GM12878 (cell line): Measurements from ENCODE around the gene CCDC137. TPM values are rescaled to one million over a fixed set of nuclear protein-coding genes. Genes with fewer than 3 reads are reported as not detected.
A peak's percentile ranks its signal among the peaks of the same experiment; 100 is the strongest.

Source experiments
- BACH1 ChIP-seq: fragments of 450-650 bp; IDR thresholded peaks from 2 replicates; pipeline ENCODE4 v1.6.1; 2017; ENCODE audit warnings: mild to moderate bottlenecking, borderline replicate concordance
- CBX3 ChIP-seq: fragments of 200-600 bp; sonication (generic); IDR thresholded peaks from 2 replicates; pipeline ENCODE4 v1.6.1; 2016; ENCODE audit warnings: low read depth, borderline replicate concordance
- EZH2 ChIP-seq: IDR thresholded peaks from 2 replicates; pipeline ENCODE4 v1.6.1; 2012; ENCODE audit warnings: low read depth, mild to moderate bottlenecking, control low read depth, inconsistent platforms, low read length, borderline replicate concordance; ENCODE audit not compliant: control insufficient read depth
- FOS ChIP-seq: IDR thresholded peaks from 3 replicates; pipeline ENCODE4 v1.6.1; 2011; ENCODE audit warnings: borderline replicate concordance; ENCODE audit not compliant: insufficient read length; ENCODE audit errors: extremely low read depth
- GABPA ChIP-seq: IDR thresholded peaks from 2 replicates; pipeline ENCODE4 v1.6.1; 2014; ENCODE audit warnings: antibody characterized with exemption, low read depth, mild to moderate bottlenecking, inconsistent platforms
- KLF5 ChIP-seq: fragments of 450-650 bp; IDR thresholded peaks from 2 replicates; pipeline ENCODE4 v1.6.1; 2014; ENCODE audit warnings: mild to moderate bottlenecking; ENCODE audit not compliant: partially characterized antibody
- LARP7 ChIP-seq: fragments of 450-650 bp; IDR thresholded peaks from 2 replicates; pipeline ENCODE4 v1.6.1; 2017; ENCODE audit warnings: mild to moderate bottlenecking
- NFYB ChIP-seq: IDR thresholded peaks from 2 replicates; pipeline ENCODE4 v1.6.1; 2011; ENCODE audit warnings: low read depth, mild to moderate bottlenecking, low read length, improper control_type of control experiment, moderate library complexity; ENCODE audit not compliant: insufficient read depth
- PAX5 ChIP-seq: IDR thresholded peaks from 2 replicates; pipeline ENCODE4 v1.6.1; 2011; ENCODE audit warnings: low read depth, low read length, borderline replicate concordance
- POLR2A ChIP-seq: IDR thresholded peaks from 2 replicates; pipeline ENCODE4 v1.6.1; 2011; ENCODE audit warnings: low read depth, mild to moderate bottlenecking, low read length
- SMAD1 ChIP-seq: fragments of 450-650 bp; IDR thresholded peaks from 2 replicates; pipeline ENCODE4 v1.6.1; 2018; ENCODE audit warnings: mild to moderate bottlenecking, low read depth; ENCODE audit not compliant: partially characterized antibody
- SMARCA5 ChIP-seq: fragments of 450-650 bp; IDR thresholded peaks from 2 replicates; pipeline ENCODE4 v1.6.1; 2017; ENCODE audit warnings: mild to moderate bottlenecking
- SRF ChIP-seq, 2 experiments: IDR thresholded peaks; 2 replicates each; pipeline ENCODE4 v1.6.1; 2011; ENCODE audit warnings: low read depth in 2 of 2, low read length in 2 of 2, mild to moderate bottlenecking in 1 of 2, moderate library complexity in 1 of 2
- polyA plus RNA-seq, 11 experiments: library from polyadenylated mRNA; depleted of rRNA in 4 of 11; unstranded in 6 of 11; stranded (reverse) in 5 of 11; fragments of >200 nt; fragmentation: Nextera tagmentation in 4 of 11; fragmentation: Illumina TruSeq in 1 of 11; extraction: Ambion mirVana in 4 of 11; extraction: Trizol in 1 of 11; gene quantifications; 1 replicate in 1 of 11; 2 replicates in 10 of 11; pipeline versions ENCODE4 v1.2.1 to v1.2.3, GENCODE V29; 2011 to 2016; ENCODE audit warnings: inconsistent platforms in 2 of 11, missing spikeins in 2 of 11, low read depth in 1 of 11
- total RNA-seq, 4 experiments: library from RNA; depleted of rRNA in 3 of 4; stranded (reverse); fragments of >200 nt in 3 of 4; fragmentation: Illumina TruSeq in 1 of 4; extraction: Trizol in 1 of 4; gene quantifications; 2 replicates each; pipeline versions ENCODE4 v1.2.1 to v1.2.3, GENCODE V29; 2013 to 2021
- TF ChIP-seq, protein P1 (sequence below): fragments of 450-650 bp; IDR thresholded peaks from 2 replicates; pipeline ENCODE4 v1.6.1; 2017; ENCODE audit warnings: low read depth, mild to moderate bottlenecking, moderate library complexity
- TF ChIP-seq, protein P2 (sequence below): fragments of 150-350 bp; IDR thresholded peaks from 2 replicates; pipeline ENCODE4 v1.6.1; 2014; ENCODE audit warnings: mild to moderate bottlenecking, low read depth, low read length
- TF ChIP-seq, protein P3 (sequence below): fragments of 450-650 bp; IDR thresholded peaks from 2 replicates; pipeline ENCODE4 v1.6.1; 2017; ENCODE audit warnings: mild to moderate bottlenecking, low read depth, inconsistent platforms; ENCODE audit not compliant: poor library complexity, severe bottlenecking
- TF ChIP-seq, protein P4 (sequence below): IDR thresholded peaks from 2 replicates; pipeline ENCODE4 v1.6.1; 2012; ENCODE audit warnings: low read length, inconsistent platforms
- TF ChIP-seq, protein P5 (sequence below): fragments of 150-350 bp; IDR thresholded peaks from 2 replicates; pipeline ENCODE4 v1.6.1; 2016; ENCODE audit warnings: low read depth, low read length

The CCDC137 gene
- total and polyA plus RNA-seq, 10 of the 15 experiments (the other 5 are each of a cell fraction or from before 2014, with no cell fraction given) = 2.2 to 45.4 (median 22.1) TPM

DNA sequence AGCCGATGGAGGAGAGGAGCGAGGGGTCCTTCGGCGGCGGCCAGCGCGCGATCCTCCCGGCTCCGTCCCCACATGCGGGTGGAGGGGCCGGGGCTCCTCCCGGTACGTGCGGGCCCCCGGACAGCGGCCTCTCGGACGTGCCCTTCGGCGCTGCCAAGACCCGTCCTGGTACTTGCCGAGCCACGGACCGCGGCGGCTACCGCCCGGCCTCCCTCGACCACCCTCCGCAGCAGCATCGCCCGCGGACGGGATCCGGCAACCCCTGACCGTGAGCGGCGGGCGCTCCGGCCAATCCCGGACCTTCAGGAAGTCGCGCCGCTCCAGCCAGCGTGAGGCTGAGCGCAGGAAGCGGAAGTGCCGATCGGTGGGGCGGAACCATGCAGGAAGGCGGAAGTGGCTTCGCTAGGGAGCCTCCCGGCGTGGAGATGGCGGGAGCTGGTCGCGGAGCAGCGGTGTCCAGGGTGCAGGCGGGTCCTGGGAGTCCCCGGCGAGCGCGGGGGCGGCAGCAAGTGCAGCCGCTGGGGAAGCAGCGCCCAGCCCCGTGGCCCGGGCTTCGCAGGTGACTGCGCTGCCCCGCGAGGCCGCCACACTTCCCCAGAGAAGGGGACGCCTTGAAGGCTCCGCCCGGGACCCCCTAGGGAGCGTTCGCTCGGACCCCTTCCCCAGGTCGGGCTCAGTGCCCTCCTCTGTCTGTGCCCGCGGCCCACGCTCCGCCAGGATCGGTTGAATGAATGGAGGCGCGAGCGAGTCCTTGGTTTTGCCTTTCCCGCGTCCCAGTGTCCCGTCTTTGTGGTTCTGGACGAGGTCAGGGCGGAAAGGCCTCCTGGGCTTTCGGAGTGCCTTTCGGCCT lies at the start of gene CCDC137, which contains the start of gene OXLD1 (continued):
- TF ChIP-seq, protein P1, sequence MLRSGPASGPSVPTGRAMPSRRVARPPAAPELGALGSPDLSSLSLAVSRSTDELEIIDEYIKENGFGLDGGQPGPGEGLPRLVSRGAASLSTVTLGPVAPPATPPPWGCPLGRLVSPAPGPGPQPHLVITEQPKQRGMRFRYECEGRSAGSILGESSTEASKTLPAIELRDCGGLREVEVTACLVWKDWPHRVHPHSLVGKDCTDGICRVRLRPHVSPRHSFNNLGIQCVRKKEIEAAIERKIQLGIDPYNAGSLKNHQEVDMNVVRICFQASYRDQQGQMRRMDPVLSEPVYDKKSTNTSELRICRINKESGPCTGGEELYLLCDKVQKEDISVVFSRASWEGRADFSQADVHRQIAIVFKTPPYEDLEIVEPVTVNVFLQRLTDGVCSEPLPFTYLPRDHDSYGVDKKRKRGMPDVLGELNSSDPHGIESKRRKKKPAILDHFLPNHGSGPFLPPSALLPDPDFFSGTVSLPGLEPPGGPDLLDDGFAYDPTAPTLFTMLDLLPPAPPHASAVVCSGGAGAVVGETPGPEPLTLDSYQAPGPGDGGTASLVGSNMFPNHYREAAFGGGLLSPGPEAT = 0 out of 2 replicates have a peak, but pooled peaks have one; percentile 21
- no peak for TF ChIP-seq CBX3
- TF ChIP-seq FOS = peak; percentile 57
- TF ChIP-seq SRF (IDR thresholded peaks at IDR 0.05; ENCODE audit: low read depth in 2 of 2, low read length in 2 of 2) = 0 out of 4 replicates have a peak, but pooled peaks of 1 of the 2 experiments have one; percentile 23
- TF ChIP-seq LARP7 = peak; percentile 54; the same call in 1 of the 2 replicates
- TF ChIP-seq SMARCA5 = no peak
- TF ChIP-seq, protein P2, sequence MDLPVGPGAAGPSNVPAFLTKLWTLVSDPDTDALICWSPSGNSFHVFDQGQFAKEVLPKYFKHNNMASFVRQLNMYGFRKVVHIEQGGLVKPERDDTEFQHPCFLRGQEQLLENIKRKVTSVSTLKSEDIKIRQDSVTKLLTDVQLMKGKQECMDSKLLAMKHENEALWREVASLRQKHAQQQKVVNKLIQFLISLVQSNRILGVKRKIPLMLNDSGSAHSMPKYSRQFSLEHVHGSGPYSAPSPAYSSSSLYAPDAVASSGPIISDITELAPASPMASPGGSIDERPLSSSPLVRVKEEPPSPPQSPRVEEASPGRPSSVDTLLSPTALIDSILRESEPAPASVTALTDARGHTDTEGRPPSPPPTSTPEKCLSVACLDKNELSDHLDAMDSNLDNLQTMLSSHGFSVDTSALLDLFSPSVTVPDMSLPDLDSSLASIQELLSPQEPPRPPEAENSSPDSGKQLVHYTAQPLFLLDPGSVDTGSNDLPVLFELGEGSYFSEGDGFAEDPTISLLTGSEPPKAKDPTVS = no peak
- TF ChIP-seq EZH2 = no peak
- TF ChIP-seq POLR2A = peak; percentile 99
- TF ChIP-seq NFYB = peak; percentile 93
- TF ChIP-seq, protein P3, sequence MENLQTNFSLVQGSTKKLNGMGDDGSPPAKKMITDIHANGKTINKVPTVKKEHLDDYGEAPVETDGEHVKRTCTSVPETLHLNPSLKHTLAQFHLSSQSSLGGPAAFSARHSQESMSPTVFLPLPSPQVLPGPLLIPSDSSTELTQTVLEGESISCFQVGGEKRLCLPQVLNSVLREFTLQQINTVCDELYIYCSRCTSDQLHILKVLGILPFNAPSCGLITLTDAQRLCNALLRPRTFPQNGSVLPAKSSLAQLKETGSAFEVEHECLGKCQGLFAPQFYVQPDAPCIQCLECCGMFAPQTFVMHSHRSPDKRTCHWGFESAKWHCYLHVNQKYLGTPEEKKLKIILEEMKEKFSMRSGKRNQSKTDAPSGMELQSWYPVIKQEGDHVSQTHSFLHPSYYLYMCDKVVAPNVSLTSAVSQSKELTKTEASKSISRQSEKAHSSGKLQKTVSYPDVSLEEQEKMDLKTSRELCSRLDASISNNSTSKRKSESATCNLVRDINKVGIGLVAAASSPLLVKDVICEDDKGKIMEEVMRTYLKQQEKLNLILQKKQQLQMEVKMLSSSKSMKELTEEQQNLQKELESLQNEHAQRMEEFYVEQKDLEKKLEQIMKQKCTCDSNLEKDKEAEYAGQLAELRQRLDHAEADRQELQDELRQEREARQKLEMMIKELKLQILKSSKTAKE = no peak
- peak; percentile 86; the same call in 1 of the 2 replicates for TF ChIP-seq PAX5
- no peak for TF ChIP-seq SMAD1
- TF ChIP-seq KLF5 = peak; percentile 40
- TF ChIP-seq BACH1 = peak; percentile 75
- TF ChIP-seq, protein P4, sequence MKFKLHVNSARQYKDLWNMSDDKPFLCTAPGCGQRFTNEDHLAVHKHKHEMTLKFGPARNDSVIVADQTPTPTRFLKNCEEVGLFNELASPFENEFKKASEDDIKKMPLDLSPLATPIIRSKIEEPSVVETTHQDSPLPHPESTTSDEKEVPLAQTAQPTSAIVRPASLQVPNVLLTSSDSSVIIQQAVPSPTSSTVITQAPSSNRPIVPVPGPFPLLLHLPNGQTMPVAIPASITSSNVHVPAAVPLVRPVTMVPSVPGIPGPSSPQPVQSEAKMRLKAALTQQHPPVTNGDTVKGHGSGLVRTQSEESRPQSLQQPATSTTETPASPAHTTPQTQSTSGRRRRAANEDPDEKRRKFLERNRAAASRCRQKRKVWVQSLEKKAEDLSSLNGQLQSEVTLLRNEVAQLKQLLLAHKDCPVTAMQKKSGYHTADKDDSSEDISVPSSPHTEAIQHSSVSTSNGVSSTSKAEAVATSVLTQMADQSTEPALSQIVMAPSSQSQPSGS = no peak
- TF ChIP-seq, protein P5, sequence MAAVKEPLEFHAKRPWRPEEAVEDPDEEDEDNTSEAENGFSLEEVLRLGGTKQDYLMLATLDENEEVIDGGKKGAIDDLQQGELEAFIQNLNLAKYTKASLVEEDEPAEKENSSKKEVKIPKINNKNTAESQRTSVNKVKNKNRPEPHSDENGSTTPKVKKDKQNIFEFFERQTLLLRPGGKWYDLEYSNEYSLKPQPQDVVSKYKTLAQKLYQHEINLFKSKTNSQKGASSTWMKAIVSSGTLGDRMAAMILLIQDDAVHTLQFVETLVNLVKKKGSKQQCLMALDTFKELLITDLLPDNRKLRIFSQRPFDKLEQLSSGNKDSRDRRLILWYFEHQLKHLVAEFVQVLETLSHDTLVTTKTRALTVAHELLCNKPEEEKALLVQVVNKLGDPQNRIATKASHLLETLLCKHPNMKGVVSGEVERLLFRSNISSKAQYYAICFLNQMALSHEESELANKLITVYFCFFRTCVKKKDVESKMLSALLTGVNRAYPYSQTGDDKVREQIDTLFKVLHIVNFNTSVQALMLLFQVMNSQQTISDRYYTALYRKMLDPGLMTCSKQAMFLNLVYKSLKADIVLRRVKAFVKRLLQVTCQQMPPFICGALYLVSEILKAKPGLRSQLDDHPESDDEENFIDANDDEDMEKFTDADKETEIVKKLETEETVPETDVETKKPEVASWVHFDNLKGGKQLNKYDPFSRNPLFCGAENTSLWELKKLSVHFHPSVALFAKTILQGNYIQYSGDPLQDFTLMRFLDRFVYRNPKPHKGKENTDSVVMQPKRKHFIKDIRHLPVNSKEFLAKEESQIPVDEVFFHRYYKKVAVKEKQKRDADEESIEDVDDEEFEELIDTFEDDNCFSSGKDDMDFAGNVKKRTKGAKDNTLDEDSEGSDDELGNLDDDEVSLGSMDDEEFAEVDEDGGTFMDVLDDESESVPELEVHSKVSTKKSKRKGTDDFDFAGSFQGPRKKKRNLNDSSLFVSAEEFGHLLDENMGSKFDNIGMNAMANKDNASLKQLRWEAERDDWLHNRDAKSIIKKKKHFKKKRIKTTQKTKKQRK = peak; percentile 48; the same call in 1 of the 2 replicates
- peak; percentile 95 for TF ChIP-seq GABPA
